Measurements from ENCODE around the gene RIC1.

The RIC1 gene

DNA sequence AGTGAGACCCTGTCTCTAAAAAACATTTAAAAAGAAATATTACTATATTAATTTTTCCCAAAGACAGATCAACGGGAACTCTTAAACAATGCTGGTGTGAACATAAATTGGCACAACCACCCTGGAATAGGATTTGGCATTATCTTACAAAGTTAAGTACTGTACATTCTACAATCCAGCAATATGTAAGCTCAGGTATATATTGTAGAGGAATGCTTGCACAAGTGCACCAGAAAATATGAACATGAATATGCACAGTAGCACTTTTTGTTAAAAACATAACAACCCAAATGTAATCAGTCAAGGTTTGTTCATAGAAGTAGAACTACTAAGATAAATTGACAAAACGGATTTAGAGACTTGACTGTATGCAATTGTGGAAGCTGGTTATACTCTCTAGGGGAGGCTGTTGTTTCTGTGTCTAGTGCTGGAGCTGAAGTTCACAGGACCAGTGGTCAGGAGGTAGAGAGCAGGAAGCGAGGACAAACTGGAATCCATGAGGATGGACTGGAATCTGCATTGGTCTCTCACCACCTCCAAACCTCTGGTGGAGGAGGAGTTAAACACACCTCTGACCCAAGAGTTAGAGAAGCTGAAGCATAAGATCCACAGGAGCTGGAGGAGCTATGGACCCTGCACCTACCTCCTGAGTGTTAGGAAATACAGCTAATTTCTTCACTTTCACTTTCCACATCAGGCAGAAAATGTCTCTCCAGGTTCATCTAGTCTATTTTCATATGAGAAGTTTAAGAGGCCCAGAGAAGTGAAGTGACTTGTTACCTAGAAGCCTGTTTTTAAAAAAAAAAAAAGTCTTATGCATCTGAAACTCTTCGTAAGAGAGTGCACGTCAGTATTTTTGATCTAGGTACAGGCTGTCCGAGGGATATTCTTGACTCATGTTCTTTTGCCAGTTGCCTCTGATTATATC, 20.3 kb upstream of the RIC1 start:
- no peak for DNase-seq (ENCODE audit: extremely low spot score)
- no peak for TF ChIP-seq FOXA1 (IDR thresholded peaks at IDR 0.05)
- TF ChIP-seq CTBP1 (IDR thresholded peaks at IDR 0.05; ENCODE audit: borderline replicate concordance), result no peak
- POLR2A ChIA-PET, result interaction anchor here (0.7 kb wide), 1 partner anchor 134 kb away, joined by 6 read pairs; no protein-coding TSS in a partner anchor
- CTCF ChIA-PET, result no interaction called here

DNA sequence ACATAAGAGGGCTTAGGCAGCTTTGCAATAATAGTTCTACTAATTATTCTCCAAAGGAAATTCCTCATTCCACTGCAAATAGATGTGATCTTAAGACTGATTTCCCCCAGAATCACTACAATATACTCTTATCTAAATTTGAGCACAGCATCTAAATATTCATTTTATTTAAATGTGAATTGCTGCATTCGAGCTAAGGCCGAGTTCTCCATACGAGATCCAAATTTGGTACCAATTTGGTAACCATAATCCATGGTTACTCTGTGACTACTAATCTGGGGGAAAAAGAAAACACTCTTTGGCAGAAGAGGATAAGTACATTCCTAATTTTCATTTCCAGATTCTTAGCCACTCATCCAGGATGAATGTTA, 19.7 kb upstream of the RIC1 start:
- TF ChIP-seq FOXM1 (IDR thresholded peaks at IDR 0.05; ENCODE audit: borderline replicate concordance), result no peak
- TF ChIP-seq L3MBTL2 (conservative IDR thresholded peaks at IDR 0.05), result no peak
- TF ChIP-seq SP1 (IDR thresholded peaks at IDR 0.05), result no peak
- TF ChIP-seq FOXA1 (IDR thresholded peaks at IDR 0.05), result no peak
- TF ChIP-seq ZNF384 (IDR thresholded peaks at IDR 0.05), result no peak
- no peak for TF ChIP-seq FOXK2 (IDR thresholded peaks at IDR 0.05)
- no peak for TF ChIP-seq HDGF (IDR thresholded peaks at IDR 0.05; ENCODE audit: borderline replicate concordance)
- TF ChIP-seq BHLHE40 (IDR thresholded peaks at IDR 0.05; ENCODE audit: borderline replicate concordance), result no peak
- TF ChIP-seq NFRKB (IDR thresholded peaks at IDR 0.05), result no peak
- no peak for TF ChIP-seq CTBP1 (IDR thresholded peaks at IDR 0.05; ENCODE audit: borderline replicate concordance)
- no peak for TF ChIP-seq ELF4 (IDR thresholded peaks at IDR 0.05)
- TF ChIP-seq ARNT (IDR thresholded peaks at IDR 0.05), result no peak
- no peak for TF ChIP-seq TARDBP (IDR thresholded peaks at IDR 0.05)
- TF ChIP-seq, protein P1, sequence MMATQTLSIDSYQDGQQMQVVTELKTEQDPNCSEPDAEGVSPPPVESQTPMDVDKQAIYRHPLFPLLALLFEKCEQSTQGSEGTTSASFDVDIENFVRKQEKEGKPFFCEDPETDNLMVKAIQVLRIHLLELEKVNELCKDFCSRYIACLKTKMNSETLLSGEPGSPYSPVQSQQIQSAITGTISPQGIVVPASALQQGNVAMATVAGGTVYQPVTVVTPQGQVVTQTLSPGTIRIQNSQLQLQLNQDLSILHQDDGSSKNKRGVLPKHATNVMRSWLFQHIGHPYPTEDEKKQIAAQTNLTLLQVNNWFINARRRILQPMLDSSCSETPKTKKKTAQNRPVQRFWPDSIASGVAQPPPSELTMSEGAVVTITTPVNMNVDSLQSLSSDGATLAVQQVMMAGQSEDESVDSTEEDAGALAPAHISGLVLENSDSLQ (IDR thresholded peaks at IDR 0.05), result no peak
- ChIA-PET CTCF (no interaction called here), POLR2A (interaction anchor here (0.7 kb wide), 1 partner anchor 133 kb away, joined by 6 read pairs; no protein-coding TSS in a partner anchor)
- no peak for DNase-seq (ENCODE audit: extremely low spot score)

DNA sequence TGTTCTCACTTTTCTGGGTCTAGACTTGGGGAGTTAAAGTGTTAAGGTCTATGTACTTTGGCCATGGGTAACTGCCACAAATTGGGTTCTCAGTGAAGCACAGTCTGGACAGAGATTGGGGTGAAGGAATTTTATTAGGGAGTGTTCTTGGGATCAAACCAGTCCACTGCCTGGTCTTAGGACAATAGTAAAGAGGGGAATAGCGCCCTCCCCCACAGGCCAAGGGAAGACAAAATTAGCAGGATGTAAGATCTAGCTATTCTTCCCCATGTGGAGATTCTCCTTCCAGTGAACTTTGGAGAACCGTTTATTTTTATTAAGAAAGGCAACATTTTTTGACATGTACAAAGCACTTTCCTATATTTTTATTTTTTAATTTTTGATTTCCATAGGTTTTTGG, 18.4 kb upstream of the RIC1 start:
- CTCF ChIA-PET, result no interaction called here
- DNase-seq (ENCODE audit: extremely low spot score), result no peak
- POLR2A ChIA-PET, result no interaction called here
- TF ChIP-seq CTBP1 (IDR thresholded peaks at IDR 0.05; ENCODE audit: borderline replicate concordance), result no peak
- TF ChIP-seq FOXA1 (IDR thresholded peaks at IDR 0.05), result no peak
- no peak for TF ChIP-seq ELF4 (IDR thresholded peaks at IDR 0.05)
- no peak for TF ChIP-seq BHLHE40 (IDR thresholded peaks at IDR 0.05; ENCODE audit: borderline replicate concordance)
- TF ChIP-seq TARDBP (IDR thresholded peaks at IDR 0.05), result no peak
- TF ChIP-seq, protein P1 (IDR thresholded peaks at IDR 0.05), result no peak
- TF ChIP-seq LEF1 (IDR thresholded peaks at IDR 0.05; ENCODE audit: borderline replicate concordance), result no peak
- TF ChIP-seq ZNF384 (IDR thresholded peaks at IDR 0.05), result no peak
- no peak for TF ChIP-seq FOXM1 (IDR thresholded peaks at IDR 0.05; ENCODE audit: borderline replicate concordance)
- TF ChIP-seq NFRKB (IDR thresholded peaks at IDR 0.05), result no peak
- no peak for TF ChIP-seq ARNT (IDR thresholded peaks at IDR 0.05)
- TF ChIP-seq SP1 (IDR thresholded peaks at IDR 0.05), result no peak
- no peak for TF ChIP-seq SUZ12 (IDR thresholded peaks at IDR 0.05)
- TF ChIP-seq L3MBTL2 (conservative IDR thresholded peaks at IDR 0.05), result no peak
- no peak for TF ChIP-seq FOXK2 (IDR thresholded peaks at IDR 0.05)
- no peak for TF ChIP-seq HDGF (IDR thresholded peaks at IDR 0.05; ENCODE audit: borderline replicate concordance)

DNA sequence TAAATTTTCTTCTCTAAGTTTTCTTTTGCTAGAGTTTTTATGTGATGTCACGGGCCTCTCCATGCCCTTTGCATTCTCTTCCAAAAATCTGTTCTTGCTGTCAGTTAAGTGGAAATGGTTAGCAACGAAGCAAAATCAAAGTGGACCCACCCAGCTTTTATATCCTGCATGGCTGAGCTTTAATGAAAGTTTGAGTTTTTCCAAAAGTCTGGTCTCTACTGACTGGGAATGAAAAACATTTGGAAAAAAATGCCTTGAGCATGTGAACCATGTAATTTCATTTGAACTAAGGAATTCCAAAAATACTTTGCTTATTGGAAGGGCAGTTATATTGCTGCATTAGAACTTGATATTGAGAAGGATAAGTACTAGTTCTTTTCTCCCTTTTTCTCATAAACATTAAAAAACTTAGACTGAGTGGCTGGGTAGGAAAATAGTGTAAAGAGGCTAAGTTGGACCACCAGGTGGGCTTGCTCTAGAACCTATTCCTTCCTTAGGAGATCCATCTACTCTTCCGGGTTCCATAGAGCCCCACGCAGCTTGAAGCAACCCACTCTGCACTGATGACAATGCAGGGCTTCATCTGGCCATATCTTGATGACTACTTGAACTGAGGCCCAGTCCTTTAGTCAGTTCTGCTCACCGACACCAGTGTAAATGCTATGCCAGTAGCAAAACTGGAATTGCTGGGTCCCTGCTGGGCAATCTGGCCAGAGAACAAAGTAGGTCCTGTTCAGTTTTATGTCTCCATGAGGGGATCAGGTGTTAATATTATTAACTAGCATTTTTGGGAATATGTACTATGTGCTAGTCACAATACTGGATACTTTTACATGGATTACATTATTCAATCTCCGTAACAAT, 17.4 kb upstream of the RIC1 start:
- DNase-seq (ENCODE audit: extremely low spot score), result no peak
- ChIA-PET POLR2A (no interaction called here), CTCF (interaction anchor here (0.6 to 1.1 kb wide), 2 partner anchors 11 to 107 kb away, joined by 3 read pairs; no protein-coding TSS in a partner anchor)
- no peak for TF ChIP-seq ZNF384 (IDR thresholded peaks at IDR 0.05)
- no peak for TF ChIP-seq FOXM1 (IDR thresholded peaks at IDR 0.05; ENCODE audit: borderline replicate concordance)

DNA sequence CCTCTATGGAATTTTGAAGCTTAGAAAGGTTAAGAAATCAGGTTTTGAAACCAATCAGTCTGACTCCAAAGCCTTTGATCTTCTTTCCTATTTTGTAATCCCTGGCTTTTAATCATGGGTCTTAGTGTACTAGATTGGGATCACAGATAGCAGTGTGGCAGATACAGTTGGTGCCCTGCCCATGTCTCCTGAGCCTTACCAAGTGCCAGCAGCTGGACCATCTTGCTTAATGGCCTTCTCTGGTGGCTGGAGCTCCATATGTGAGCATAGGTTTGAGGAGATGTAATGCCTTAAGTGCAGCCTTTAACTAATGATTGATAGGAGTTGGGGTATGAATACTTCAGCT, 16.7 kb upstream of the RIC1 start:
- CTCF ChIA-PET, result interaction anchor here (0.6 to 1.1 kb wide), 2 partner anchors 12 to 107 kb away, joined by 3 read pairs; no protein-coding TSS in a partner anchor
- POLR2A ChIA-PET, result no interaction called here

DNA sequence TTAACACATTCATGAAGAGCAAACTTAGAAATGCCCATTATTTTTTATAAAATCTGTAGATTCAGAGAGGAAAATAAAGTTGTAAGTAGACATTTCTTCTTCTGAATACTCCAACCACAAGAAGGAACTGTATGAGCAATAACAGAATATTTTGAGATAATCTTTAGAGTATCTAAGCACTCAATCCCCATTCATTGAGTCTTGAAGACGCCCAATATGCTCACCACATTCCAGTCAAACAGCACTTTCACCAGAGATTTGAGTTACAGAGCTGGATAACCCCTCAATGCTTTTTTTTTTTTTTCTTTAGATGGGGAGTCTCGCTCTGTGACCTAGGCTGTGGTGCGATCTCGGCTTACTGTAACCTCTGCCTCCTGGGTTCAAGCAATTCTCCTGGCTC, 14.7 kb upstream of the RIC1 start:
- no peak for DNase-seq (ENCODE audit: extremely low spot score)
- ChIA-PET CTCF (no interaction called here), POLR2A (no interaction called here)
- TF ChIP-seq ZNF384 (IDR thresholded peaks at IDR 0.05), result no peak
- no peak for TF ChIP-seq SUZ12 (IDR thresholded peaks at IDR 0.05)
- no peak for TF ChIP-seq BHLHE40 (IDR thresholded peaks at IDR 0.05; ENCODE audit: borderline replicate concordance)
- no peak for TF ChIP-seq SP1 (IDR thresholded peaks at IDR 0.05)
- no peak for TF ChIP-seq FOXA1 (IDR thresholded peaks at IDR 0.05)
- TF ChIP-seq TARDBP (IDR thresholded peaks at IDR 0.05), result no peak
- TF ChIP-seq CTBP1 (IDR thresholded peaks at IDR 0.05; ENCODE audit: borderline replicate concordance), result no peak
- TF ChIP-seq L3MBTL2 (conservative IDR thresholded peaks at IDR 0.05), result no peak
- no peak for TF ChIP-seq FOXM1 (IDR thresholded peaks at IDR 0.05; ENCODE audit: borderline replicate concordance)
- TF ChIP-seq LEF1 (IDR thresholded peaks at IDR 0.05; ENCODE audit: borderline replicate concordance), result no peak
- TF ChIP-seq HDGF (IDR thresholded peaks at IDR 0.05; ENCODE audit: borderline replicate concordance), result no peak
- no peak for TF ChIP-seq ELF4 (IDR thresholded peaks at IDR 0.05)
- TF ChIP-seq, protein P1 (IDR thresholded peaks at IDR 0.05), result no peak
- no peak for TF ChIP-seq FOXK2 (IDR thresholded peaks at IDR 0.05)
- no peak for TF ChIP-seq NFRKB (IDR thresholded peaks at IDR 0.05)
- no peak for TF ChIP-seq ARNT (IDR thresholded peaks at IDR 0.05)

More for the DNA sequence above, 16.7 kb upstream of the RIC1 start:
- no peak for TF ChIP-seq SP1 (IDR thresholded peaks at IDR 0.05)
- TF ChIP-seq NFRKB (IDR thresholded peaks at IDR 0.05), result no peak
- no peak for TF ChIP-seq ARNT (IDR thresholded peaks at IDR 0.05)
- DNase-seq (ENCODE audit: extremely low spot score), result no peak

Measured in HEK293T (cell line).